ENCODE measurements around the gene RER1.

RER1 gene

DNA sequence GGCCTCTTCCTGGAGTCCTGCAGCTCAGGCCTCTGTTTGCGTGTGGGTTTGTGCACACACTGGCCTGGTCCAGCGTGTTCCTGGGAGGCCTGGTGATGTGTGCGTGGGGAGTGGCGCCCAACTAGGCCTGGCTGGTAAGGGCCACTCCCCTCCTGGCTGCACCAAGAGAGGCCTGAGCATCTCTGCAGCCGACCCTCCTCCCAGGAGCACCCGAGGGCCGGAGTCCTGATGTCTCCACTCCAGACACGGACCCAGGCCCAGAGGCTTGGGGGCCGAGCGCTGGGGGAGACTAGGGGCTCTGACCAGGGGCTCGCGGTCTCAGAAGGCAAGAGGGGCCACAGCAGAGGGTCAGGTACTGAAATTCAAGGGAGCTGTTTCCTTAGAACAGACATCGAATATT is 33.6 kb upstream of the RER1 start:
- Histone ChIP-seq H4K20me1 (ENCODE audit: insufficient read depth, low read length) (no peaks in the 10 kb centered on the region), H3K9ac (ENCODE audit: low read length) (no peak overlapping the region), H3K36me3 (replicated peaks; ENCODE audit: insufficient read depth, low read length) (no peaks in the 10 kb centered on the region), H3K4me3 (ENCODE audit: low read length) (no peak overlapping the region), H3K27ac (ENCODE audit: low read length) (no peak overlapping the region), H3K4me2 (ENCODE audit: low read depth, low read length) (no peak overlapping the region), H3K9me3 (replicated peaks; ENCODE audit: insufficient read depth, low read length) (no peaks in the 10 kb centered on the region), H3K27me3 (replicated peaks; ENCODE audit: insufficient read depth, low read length) (peaks cover 99% of the 10 kb centered on the region), H2AFZ (ENCODE audit: low read length) (no peak overlapping the region), H3K4me1 (ENCODE audit: low read length) (no peaks in the 10 kb centered on the region), H3K79me2 (ENCODE audit: low read length) (no peaks in the 10 kb centered on the region), H3F3A (ENCODE audit: insufficient read depth, low read length) (no peaks in the 10 kb centered on the region), H3K9me2 (replicated peaks; ENCODE audit: insufficient read depth, low read length) (no peaks in the 10 kb centered on the region)
- DNase-seq: no peak
- TF ChIP-seq EZH2phosphoT487 (IDR thresholded peaks at IDR 0.05; ENCODE audit: low read length) (no peak), EZH2 (optimal IDR thresholded peaks at IDR 0.05; ENCODE audit: low read depth, low read length) (no peak)
- TF ChIP-seq, protein P1, sequence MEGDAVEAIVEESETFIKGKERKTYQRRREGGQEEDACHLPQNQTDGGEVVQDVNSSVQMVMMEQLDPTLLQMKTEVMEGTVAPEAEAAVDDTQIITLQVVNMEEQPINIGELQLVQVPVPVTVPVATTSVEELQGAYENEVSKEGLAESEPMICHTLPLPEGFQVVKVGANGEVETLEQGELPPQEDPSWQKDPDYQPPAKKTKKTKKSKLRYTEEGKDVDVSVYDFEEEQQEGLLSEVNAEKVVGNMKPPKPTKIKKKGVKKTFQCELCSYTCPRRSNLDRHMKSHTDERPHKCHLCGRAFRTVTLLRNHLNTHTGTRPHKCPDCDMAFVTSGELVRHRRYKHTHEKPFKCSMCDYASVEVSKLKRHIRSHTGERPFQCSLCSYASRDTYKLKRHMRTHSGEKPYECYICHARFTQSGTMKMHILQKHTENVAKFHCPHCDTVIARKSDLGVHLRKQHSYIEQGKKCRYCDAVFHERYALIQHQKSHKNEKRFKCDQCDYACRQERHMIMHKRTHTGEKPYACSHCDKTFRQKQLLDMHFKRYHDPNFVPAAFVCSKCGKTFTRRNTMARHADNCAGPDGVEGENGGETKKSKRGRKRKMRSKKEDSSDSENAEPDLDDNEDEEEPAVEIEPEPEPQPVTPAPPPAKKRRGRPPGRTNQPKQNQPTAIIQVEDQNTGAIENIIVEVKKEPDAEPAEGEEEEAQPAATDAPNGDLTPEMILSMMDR (IDR thresholded peaks at IDR 0.05; ENCODE audit: low read length): no peak

DNA sequence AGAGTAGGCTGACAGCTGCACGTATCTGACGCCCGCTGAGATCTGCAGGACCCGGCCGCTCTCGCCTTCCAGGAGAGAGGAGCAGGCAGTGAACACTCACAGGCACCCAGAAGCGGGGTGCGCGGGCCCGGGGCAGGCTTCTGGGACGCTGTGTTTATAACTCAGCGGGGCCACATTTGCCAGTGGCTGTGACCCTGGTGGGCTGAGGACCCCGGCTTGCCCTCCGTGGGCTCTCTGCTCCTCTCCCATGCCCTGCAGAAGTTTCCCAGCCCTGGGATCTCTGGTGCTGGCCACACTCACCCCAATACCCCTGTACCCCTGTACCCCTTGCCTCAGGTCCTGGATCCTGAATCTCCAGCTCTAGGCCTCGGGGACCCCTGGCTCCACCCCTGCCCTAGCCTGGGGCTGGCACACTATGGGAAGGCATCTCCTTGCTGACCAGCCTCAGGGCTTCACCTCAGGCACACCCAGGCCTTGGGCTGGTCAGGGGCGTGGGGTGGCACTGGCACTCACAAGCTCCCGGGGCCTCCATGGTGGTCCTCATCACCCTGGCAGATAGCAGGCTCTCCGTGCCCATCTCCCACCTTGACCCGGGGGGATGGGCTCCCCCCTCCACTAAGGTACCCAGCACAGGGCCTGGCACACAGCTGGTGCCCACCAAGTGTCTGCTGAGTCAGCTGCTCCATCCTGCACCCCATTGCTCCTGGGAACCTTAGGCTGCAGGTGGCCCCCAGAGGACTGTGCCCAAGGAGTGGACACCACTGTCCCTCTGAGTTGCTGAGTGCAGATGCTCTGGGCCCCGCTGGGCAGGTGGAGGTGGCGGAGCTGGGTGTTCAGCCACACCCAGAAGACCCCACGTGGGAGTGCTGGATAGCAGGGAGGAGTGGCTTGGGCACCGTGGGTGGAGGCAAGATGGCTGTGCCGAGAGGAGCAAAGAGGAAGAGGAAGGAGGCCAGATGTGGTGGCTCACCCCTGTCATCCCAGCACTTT is 32.7 kb upstream of the RER1 start:
- Histone ChIP-seq H3K4me3 (ENCODE audit: low read length) (no peak overlapping the region), H3K79me2 (ENCODE audit: low read length) (no peaks in the 10 kb centered on the region), H3K4me1 (ENCODE audit: low read length) (no peaks in the 10 kb centered on the region), H3K9me3 (replicated peaks; ENCODE audit: insufficient read depth, low read length) (no peaks in the 10 kb centered on the region), H4K20me1 (ENCODE audit: insufficient read depth, low read length) (no peaks in the 10 kb centered on the region), H3K27ac (ENCODE audit: low read length) (no peak overlapping the region), H2AFZ (ENCODE audit: low read length) (no peak overlapping the region), H3K9ac (ENCODE audit: low read length) (no peak overlapping the region), H3K36me3 (replicated peaks; ENCODE audit: insufficient read depth, low read length) (no peaks in the 10 kb centered on the region), H3K4me2 (ENCODE audit: low read depth, low read length) (no peak overlapping the region), H3F3A (ENCODE audit: insufficient read depth, low read length) (no peaks in the 10 kb centered on the region), H3K9me2 (replicated peaks; ENCODE audit: insufficient read depth, low read length) (no peaks in the 10 kb centered on the region), H3K27me3 (replicated peaks; ENCODE audit: insufficient read depth, low read length) (peaks cover 97% of the 10 kb centered on the region)
- TF ChIP-seq EZH2 (optimal IDR thresholded peaks at IDR 0.05; ENCODE audit: low read depth, low read length): no peak
- TF ChIP-seq, protein P1 (IDR thresholded peaks at IDR 0.05; ENCODE audit: low read length): no peak
- no peak for TF ChIP-seq EZH2phosphoT487 (IDR thresholded peaks at IDR 0.05; ENCODE audit: low read length)
- DNase-seq: no peak

- Histone ChIP-seq H3K9me2 (replicated peaks; ENCODE audit: insufficient read depth, low read length) (no peaks in the 10 kb centered on the region), H3K4me1 (ENCODE audit: low read length) (no peaks in the 10 kb centered on the region), H2AFZ (ENCODE audit: low read length) (no peak overlapping the region), H3K27me3 (replicated peaks; ENCODE audit: insufficient read depth, low read length) (peaks cover 82% of the 10 kb centered on the region), H3K4me2 (ENCODE audit: low read depth, low read length) (no peak overlapping the region), H3K79me2 (ENCODE audit: low read length) (no peaks in the 10 kb centered on the region), H3K9ac (ENCODE audit: low read length) (no peak overlapping the region), H3K27ac (ENCODE audit: low read length) (no peak overlapping the region), H3F3A (ENCODE audit: insufficient read depth, low read length) (no peaks in the 10 kb centered on the region), H3K4me3 (ENCODE audit: low read length) (no peak overlapping the region), H3K36me3 (replicated peaks; ENCODE audit: insufficient read depth, low read length) (no peaks in the 10 kb centered on the region), H3K9me3 (replicated peaks; ENCODE audit: insufficient read depth, low read length) (no peaks in the 10 kb centered on the region), H4K20me1 (ENCODE audit: insufficient read depth, low read length) (no peaks in the 10 kb centered on the region)
- DNase-seq: no peak
- no peak for TF ChIP-seq EZH2phosphoT487 (IDR thresholded peaks at IDR 0.05; ENCODE audit: low read length)
- TF ChIP-seq, protein P1 (IDR thresholded peaks at IDR 0.05; ENCODE audit: low read length): no peak
- no peak for TF ChIP-seq EZH2 (optimal IDR thresholded peaks at IDR 0.05; ENCODE audit: low read depth, low read length)
Measured at GRCh38 chr1:2360588-2361364, 30.9 kb upstream of the RER1 start.
